ENCODE results near the gene LDHB.
"Not testable (repeated sequence)": the region's sequence is repeated elsewhere in the genome, so short reads cannot be mapped to it uniquely, and the experiment has no call there.

LDHB gene

DNA sequence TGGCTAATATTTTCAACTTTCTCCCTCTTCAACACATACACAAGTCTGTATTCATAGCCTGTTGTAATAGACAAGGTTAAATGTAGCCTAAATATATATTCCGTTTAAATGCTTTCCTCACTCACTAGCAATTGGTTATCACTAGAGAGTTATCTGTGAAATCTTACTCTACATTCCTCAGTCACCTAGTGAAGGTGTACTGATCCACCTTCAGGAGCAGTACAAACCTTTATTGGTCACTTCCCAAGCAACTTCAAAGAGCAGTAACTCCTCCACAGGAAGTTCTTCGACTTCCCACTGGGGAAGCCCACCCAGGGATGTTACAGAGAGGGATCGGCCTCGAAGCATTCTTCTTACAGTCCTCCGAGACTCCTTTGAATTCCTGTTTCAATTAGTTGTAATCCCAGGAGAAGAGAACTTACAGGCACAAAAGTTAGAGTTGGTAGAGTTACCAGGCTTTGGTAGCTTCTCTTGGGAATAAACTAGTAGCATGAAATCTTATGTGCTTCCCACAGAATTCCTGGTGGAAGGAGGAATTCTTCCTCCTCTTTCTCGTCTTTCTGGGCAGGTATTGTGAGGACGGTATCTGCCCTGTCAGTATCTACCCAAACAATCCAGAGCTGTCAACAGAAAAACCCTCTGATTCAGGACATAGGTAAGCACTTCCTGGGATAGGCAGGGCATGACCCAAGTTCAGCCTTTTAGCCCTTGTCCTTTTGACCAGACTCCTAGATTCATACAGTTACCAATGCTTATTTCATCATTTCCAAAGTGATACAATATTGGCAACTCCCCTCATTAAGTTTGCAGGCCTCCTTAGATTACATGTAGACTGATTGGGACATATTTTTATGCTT is 53.2 kb downstream of the LDHB start, which contains the start of gene GYS2:
GYS2 (minus strand) TSS at position 603 of the 857 bp plus-strand sequence; CDS start at position 348, 255 bp downstream.
- FAIRE-seq = no peak

- no peak for FAIRE-seq
Measured at GRCh38 chr12:21602774-21603173, 54.9 kb downstream of the LDHB start.

GRCh38 chr12:21600196-21600595 is 57.4 kb downstream of the LDHB start:
- no peak for FAIRE-seq

DNA sequence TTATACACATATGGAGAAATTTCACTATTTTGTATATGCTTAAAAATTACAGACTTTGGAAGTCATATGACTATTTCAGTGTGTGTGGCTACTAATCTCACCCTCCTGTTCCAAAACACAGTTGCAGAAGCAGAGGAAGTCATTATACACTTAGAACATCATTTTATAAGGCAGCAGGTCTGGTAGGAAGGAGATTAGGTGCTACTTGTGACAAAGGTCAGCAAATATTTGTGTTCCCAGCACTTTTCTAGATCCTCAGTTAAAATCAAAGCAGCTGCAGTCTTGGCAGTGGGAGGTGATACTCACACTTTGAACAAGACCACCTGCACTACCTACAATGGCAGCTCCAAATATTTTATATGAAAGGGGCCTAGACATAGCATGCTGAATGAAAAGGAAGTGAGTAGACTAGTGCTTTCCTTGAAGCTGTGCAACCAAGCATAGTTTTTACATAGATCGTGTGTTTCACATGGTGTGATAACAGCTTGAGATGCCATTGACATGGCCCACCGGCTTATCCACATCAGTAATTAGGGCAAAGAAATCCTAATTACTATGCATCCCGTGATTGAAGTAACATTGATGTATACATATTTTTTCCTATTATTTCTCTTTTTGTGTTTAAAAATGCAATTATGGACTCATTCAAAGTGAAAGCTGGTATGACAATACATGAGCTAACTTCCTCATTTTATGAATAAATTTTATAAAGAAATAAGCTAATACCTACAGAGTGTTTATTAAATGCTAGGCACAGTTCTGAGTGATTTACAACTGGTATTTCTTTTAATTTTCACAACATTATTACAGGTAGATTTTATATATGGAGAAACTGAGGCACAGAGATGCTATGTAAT is 58.3 kb downstream of the LDHB start:
- FAIRE-seq = no peak

DNA sequence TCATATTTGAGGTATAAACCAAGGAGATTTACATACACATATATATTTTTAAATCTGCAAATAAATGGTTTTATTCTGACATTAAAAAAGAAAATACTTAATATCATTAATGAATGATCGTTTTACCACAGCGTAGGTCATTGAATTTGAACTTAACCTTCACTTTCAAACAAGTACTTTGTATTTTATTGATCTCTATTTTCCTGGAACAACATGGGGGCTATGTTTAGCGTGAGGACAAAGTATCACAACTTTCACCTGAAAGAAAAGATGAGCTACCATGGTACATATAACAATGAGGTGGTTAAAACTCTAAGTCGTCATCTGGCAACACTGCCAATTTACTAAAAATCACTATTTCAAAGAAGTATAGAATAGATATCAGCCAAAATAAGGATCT is 59.0 kb downstream of the LDHB start:
- FAIRE-seq = no peak

DNA sequence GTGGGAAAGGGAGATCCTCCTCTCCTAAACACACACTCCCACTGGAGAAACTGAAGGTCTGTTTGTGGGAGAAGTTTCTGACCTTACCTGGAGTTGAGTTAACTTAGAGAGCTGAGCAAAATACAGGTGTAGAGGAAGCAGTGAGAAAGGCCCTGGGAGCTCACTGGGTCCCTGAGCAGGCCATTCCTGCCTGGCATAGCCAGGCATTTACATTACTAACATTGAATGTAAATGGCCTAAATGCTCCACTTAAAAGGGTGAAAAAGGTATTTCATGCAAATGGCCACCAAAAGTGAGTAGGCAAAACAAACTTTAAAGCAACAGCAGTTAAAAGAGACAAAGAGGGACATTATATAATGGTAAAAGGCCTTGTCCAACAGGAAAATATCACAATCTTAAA is 62.3 kb downstream of the LDHB start:
- not testable (repeated sequence) for FAIRE-seq

GRCh38 chr12:21585485-21585884 is 72.2 kb downstream of the LDHB start:
- no peak for FAIRE-seq
